AG08396 (cell line): ENCODE measurements around the gene STK38.
"Not testable (repeated sequence)": the region's sequence is repeated elsewhere in the genome, so short reads cannot be mapped to it uniquely, and the experiment has no call there.

ENCODE experiments used
- DNase-seq: peaks from one replicate; pipeline ENCODE4 v3.0.0; 2012; ENCODE audit warnings: low spot score, mixed read lengths

The STK38 gene

DNA sequence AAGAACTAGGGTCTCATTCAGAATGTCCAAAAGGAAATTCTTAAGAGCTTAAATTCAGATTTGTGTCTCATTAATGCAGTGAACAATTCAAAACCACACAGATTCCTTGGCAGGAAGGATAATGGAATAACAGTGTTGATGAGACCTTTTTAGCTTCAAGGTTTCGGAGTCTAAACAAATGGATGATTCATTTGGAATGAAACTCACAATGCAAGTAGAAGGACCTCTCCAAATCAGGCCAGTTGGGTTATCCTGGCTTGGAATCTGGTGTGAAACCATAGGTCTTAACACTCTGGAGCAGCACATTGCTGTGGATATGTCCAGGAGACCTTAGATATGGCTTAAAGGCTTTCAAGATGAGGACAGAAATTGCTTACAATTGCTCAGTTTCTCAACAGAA is 59.6 kb downstream of the STK38 start:
- no peak for DNase-seq

DNA sequence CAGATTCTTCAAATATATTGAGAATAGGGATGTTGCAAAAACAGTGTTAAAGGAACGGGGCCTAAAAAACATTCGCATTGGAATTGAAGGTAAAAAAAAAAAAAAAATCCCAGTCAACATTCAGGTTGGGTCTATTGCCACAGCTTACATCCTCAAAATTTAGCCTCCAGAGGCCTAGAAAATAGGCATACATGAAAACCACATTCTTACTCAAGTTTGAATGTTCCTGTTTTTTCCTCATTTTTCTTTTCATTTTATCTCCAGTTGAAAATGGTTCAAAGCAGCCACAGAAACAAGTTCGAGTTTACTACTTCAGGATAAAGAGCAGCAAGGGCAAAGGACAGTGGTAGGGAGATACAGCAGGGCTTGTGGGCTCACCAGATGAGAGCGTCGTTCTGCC is 62.5 kb downstream of the STK38 start:
- DNase-seq, result no peak

DNA sequence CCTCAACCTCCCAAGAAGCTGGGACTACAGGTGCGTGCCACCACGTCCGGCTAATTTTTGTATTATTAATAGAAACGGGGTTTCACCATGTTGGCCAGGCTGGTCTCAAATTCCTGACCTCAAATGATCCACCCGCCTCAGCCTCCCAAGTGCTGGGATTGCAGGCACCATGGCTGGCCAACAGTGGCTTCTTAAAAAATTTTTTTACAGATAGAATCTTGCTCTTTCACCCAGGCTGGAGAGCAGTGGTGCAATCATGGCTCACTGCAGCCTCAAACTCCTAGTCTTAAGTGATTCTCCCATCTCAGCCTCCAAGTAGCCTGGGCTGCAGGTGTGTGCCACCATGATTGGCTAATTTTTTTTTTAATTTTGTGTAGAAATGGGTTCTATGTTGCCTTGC is 64.0 kb downstream of the STK38 start:
- not testable (repeated sequence) for DNase-seq

DNA sequence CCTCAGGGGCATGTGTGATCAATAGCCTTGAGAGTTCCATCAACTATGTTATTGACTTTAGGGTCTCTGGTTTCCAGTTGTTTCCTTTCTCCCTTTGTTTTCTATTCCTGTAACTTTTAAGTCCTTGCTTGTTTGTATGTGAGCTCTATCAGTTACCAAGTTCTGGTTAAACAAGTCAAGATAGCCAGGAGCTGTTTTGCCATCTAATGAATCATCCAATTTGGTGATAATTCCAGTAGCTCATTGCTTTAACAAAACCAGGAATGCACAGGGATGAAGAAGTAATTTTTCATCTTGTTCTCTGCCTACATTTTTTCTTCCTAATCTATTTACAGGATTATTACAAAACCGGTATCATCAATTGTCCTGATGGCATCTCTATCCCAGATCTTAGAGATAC is 68.0 kb downstream of the STK38 start:
- DNase-seq, result no peak

DNA sequence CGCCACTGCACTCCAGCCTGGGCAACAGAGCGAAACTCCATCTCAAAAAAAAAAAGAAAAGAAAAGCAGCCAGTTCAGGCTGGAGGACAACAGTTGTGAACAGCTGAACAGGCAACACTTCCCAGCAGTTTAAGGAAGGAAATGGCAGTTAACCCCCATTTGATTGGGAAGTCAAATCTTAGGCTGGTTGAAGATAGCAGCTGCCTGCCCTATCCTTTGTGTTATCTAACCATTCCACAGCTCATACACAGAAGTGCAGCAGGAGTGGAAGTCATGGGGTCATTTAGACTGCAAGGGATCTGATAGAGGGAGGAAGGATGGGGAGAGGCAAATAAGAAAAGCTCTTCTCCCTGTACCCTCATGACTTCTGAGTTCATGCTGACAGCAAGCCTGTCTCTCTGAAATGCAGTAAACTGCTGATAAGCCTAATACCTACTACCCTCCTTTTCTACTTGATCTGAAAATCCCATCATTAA is 69.2 kb downstream of the STK38 start:
- no peak for DNase-seq

DNA sequence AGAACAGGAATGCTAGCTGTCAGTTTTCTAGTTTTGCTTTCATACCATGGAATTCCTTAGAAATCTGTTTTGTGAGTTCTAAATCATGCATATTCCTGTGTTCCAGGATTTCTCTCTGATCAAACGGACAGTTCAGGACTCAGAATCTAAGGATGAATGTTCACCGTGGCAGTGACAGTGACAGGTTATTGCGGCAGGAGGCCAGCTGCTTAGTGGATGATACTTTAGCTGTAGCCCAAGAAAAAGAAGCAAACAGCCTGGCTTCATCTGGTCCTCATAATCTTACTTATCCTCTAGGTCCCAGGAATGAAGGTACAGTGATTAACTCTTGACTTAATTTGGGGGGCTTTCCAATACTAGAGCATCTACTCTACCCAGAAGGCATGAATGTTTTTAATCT is 77.3 kb downstream of the STK38 start:
- no peak for DNase-seq

DNA sequence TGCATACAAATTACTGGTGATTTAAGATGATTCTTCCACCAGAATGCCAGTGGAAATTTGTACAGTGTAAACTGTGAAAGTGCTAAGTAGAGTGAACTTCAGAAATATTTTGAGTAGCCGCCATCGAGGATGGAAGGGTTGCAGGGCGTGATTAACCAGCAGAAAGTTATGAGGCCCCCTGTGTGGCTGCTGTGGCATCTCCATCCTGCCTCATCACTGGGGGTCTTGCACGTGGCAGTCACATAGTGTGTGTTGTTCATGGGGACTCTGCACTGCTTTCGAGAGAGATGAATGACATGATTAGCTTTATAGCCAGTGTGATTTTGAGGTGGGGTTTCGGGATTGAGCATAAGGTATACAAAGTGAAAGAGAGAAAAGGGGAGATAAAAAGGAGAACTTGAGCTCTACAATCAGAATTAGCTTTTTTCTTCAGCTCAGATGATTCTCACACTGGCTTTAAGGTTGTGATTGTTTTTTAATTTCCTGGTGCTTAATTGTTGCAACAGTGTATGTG is 78.1 kb downstream of the STK38 start:
- no peak for DNase-seq

DNA sequence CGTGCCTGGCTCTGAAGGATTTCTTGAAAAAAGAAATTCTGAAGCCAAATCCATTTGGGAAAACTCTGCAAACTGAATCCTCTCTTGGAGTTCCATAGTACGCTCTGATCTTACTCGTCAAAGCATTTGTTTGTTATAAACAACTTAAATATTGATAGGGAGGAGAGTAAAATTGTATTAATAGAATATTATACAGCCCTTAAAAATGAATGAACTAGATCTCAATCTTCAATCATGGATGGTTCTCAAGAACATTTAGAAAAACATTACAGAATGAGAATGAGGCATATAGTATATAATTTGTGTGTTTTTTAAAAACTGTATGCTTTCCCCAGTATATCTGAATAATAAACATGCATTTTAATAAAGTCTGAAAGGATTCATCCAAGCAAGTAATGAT is 79.7 kb downstream of the STK38 start:
- DNase-seq, result no peak

DNA sequence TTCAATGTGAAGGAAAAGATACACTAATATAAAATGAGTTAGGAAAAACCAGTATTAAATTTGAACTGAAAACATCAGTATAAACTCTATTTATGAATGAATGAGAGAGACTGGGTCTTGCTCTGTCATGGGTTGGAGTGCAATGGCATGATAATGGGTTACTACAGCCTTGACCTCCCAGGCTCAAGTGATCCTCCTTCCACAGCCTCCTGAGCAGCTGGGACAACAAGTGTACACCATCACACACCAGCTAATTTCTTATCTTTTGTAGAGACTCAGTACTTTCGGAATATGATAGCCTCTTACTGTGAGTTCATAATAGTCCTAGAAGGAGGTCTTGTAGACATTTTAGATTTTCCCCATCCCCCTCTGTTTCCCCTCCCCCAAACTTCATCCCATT is 83.0 kb downstream of the STK38 start:
- no peak for DNase-seq

DNA sequence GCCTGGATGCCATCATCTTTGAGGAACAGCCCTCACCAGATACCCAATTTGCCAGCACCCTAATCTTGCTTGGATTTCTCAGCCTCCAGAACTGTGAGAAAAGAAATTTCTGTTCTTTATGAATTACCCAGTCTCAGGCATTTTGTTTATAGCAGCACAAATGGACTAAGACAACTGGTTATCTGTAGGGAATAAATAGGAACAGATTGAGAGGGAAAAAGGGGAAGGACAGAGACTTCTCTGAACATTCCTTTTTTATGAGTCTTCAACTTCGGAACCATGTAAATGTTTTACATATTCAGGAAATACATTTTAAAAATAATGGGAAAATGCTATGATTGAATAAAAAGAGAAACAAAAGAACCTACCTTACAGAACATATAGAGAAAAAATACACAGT is 83.6 kb downstream of the STK38 start:
- DNase-seq, result no peak

DNA sequence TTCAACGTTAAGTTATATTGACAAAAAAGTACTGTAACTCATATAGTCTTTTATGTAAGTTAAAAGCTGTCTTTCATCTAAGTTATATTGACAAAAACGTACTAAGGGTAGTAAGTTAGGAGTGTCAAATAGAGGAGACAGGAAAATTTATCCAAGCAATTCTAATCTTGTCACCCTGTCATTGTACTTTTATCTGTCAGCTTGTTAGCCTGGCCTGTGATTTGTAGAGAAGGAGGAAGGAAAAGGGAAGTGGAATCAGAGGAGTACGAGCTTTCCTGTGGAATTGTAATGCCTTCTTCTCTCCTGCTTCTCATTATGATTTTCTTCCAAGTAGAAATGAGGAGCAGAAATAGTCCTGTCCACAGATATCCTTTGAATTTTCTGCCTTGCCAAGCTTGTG is 85.6 kb downstream of the STK38 start:
- no peak for DNase-seq

DNA sequence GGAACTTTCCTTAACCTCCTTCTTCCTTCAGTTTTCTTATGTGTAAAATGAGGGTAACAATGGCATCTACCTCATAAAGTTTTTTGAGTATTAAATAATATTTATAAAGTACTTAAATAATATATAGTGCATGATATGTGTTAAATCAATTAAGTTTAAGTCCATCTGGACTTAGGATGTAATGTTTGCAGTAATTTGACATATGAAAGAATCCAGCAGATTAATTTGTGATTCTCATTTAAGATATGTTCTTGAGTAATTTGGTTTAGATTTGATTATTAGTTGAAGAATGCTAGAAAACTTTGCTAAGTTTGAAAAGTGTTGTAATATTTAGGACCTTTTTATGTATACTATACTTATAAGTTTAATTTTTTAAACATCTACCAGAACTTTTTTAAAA is 86.4 kb downstream of the STK38 start:
- no peak for DNase-seq

DNA sequence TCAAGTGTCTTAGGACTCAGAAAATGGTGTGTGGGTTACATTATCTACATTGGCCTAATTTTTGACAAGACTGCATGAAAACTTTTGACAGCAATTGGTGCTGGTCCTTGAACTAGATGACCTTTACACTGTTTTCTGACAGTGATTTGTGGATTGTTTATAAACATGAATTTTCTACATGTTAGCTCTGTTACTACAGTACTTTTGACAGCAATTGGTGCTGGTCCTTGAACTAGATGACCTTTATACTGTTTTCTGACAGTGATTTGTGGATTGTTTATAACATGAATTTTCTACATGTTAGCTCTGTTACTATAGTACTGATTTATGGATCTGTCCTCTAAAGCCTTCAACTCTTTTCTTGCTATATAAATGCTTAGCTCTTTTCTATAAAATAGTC is 87.8 kb downstream of the STK38 start:
- DNase-seq, result no peak

DNA sequence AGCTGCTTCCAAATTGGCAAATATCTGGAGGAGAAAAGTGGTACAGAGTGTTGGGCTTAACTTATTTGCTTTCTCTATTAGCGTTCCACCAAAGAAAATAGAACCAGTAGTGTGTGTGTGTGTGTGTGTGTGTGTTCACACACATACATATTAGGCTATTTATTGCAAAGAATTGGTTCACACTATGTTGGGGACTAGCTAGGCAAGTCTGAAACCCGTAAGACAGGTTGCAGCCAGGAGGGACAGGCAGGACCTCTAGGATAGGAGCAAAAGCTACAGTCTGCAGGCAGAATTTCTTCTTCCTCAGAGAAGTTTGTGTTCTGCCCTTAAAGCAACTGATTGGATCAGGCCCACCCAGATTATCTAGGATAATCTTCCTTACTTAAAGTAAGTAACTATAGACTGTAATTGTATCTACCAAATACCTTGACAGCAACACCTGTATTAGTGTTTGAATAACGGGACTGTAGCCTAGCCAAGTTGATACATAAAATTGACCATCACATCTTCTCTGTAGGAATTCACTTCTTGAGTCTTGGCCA is 91.7 kb downstream of the STK38 start:
- DNase-seq, result no peak

DNA sequence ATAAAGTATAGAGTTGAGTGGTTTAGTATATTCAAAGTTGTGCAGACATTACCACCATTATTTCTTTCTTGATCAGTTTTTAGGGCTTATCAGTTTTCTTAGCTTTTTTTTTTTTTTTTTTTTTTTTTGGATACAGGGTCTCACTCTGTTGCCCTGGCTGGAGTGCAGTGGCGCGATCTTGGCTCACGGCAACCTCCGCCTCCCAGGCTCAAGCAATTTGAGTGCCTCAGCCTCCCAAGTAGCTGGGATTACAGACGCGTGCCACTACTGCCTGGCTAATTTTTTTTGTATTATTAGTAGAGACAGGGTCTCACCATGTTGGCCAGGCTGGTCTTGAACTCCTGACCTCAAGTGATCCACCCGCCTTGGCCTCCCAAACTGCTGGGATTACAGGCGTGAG is 94.4 kb downstream of the STK38 start:
- not testable (repeated sequence) for DNase-seq

DNA sequence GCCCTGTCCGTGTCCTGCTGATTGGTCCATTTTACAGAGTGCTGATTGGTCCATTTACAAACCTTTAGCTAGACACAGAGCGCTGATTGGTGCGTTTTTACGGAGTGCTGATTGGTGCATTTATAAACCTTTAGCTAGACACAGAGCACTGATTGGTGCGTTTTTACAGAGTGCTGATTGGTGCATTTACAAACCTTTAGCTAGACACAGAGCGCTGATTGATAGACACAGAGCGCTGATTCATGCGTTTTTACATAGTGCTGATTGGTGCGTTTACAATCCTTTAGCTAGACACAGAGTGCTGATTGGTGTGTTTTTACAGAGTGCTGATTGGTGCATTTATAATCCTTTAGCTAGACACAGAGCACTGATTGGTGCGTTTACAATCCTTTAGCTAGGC is 98.1 kb downstream of the STK38 start:
- not testable (repeated sequence) for DNase-seq

DNA sequence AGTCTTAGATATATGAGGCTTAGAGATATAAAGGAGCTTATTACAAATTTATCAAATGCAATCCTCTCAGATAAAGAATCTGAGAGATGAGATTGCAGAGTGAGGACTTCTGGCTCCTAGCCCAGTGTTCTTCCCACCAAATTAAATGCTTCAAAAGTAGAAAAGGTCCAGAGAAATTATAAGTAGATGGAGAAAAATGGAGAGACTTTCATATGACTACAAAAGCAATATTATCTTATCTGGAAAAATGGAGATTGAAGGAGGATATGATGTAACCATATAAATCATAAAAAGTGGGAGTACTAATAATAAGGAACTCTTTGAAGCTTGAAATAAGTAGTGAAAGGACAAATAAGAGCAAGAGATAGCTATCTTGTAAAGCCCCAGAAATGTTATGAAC is 101.7 kb downstream of the STK38 start:
- DNase-seq, result no peak

DNA sequence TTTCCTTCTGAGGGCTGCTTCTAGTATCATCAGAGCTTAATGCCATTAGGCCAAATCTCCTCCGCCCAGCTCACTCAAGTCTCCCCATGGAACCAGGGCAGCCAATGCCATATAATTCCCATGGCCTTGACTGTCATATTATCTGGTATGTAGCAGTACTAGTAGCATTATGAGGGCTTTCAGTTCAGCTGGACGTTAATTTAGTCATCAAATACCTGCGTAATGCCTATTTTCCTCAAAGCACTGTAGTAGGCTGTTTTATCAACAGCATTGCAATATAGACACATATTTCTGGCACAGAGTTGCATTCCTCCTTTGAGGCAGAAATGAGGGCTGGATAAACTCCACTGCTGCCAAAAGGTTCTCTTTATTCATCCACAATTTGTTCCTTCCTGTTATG is 102.8 kb downstream of the STK38 start:
- DNase-seq, result peak; percentile 58
